HepG2 (cell line): ENCODE data around the gene OGT. TPM values are rescaled to one million over a fixed set of nuclear protein-coding genes. Genes with fewer than 3 reads are reported as not detected.

Experiments used
- CHCHD3 ChIP-seq: sonication (generic); formaldehyde crosslinking; IDR thresholded peaks from 2 replicates; pipeline ENCODE4 v1.8.0; 2022; ENCODE audit warnings: mild to moderate bottlenecking, missing genetic modification reagents, moderate library complexity
- DMAP1 ChIP-seq: IDR thresholded peaks from 2 replicates; pipeline ENCODE4 v1.6.1; 2016
- EEA1 ChIP-seq: sonication (generic); formaldehyde crosslinking; IDR thresholded peaks from 2 replicates; pipeline ENCODE4 v1.5.1; 2020; ENCODE audit warnings: mild to moderate bottlenecking, missing genetic modification reagents, borderline replicate concordance
- ETV5 ChIP-seq: IDR thresholded peaks from 2 replicates; pipeline ENCODE4 v1.6.1; 2018; ENCODE audit warnings: missing biosample characterization, missing genetic modification reagents, inconsistent platforms, borderline replicate concordance
- FOXK2 ChIP-seq: fragments of 450-650 bp; IDR thresholded peaks from 2 replicates; pipeline ENCODE4 v1.6.1; 2016
- HCFC1 ChIP-seq: fragments of 150-350 bp; IDR thresholded peaks from 2 replicates; pipeline ENCODE4 v1.6.1; 2014; ENCODE audit warnings: low read depth, low read length
- HNRNPL ChIP-seq: fragments of 200-400 bp; formaldehyde crosslinking; IDR thresholded peaks from 2 replicates; pipeline ENCODE4 v1.6.1; 2017; ENCODE audit warnings: mild to moderate bottlenecking, low read depth, low read length
- KLF12 ChIP-seq: sonication (generic); formaldehyde crosslinking; IDR thresholded peaks from 2 replicates; pipeline ENCODE4 v1.4.0; 2020; ENCODE audit warnings: missing genetic modification reagents, borderline replicate concordance
- KLF15 ChIP-seq: sonication (generic); formaldehyde crosslinking; IDR thresholded peaks from 2 replicates; pipeline ENCODE4 v1.8.1; 2023; ENCODE audit warnings: borderline replicate concordance, mild to moderate bottlenecking, inconsistent platforms, missing genetic modification reagents, mixed read lengths
- MED8 ChIP-seq: sonication (generic); formaldehyde crosslinking; IDR thresholded peaks from 2 replicates; pipeline ENCODE4 v1.8.1; 2023; ENCODE audit warnings: mild to moderate bottlenecking, missing genetic modification reagents; ENCODE audit not compliant: insufficient replicate concordance
- NFE2 ChIP-seq: sonication (generic); formaldehyde crosslinking; IDR thresholded peaks from 2 replicates; pipeline ENCODE4 v1.4.0; 2020; ENCODE audit warnings: missing genetic modification reagents
- NR2F6 ChIP-seq, 2 experiments: IDR thresholded peaks; 2 replicates each; pipeline ENCODE4 v1.6.1; 2016; ENCODE audit warnings: antibody characterized with exemption in 1 of 2, mild to moderate bottlenecking in 1 of 2
- PHB2 ChIP-seq: fragments of 450-650 bp; IDR thresholded peaks from 2 replicates; pipeline ENCODE4 v1.6.1; 2018; ENCODE audit not compliant: partially characterized antibody
- PRMT3 ChIP-seq: sonication (generic); formaldehyde crosslinking; IDR thresholded peaks from 2 replicates; pipeline ENCODE4 v1.8.1; 2022; ENCODE audit warnings: low read depth, mild to moderate bottlenecking, moderate library complexity, missing genetic modification reagents, borderline replicate concordance
- RXRB ChIP-seq: IDR thresholded peaks from 2 replicates; pipeline ENCODE4 v1.6.1; 2016; ENCODE audit warnings: borderline replicate concordance, missing genetic modification reagents, missing compliant biosample characterization
- SKI ChIP-seq: fragments of 450-650 bp; IDR thresholded peaks from one replicate; pipeline ENCODE4 v1.6.1; 2018; ENCODE audit warnings: mild to moderate bottlenecking; ENCODE audit not compliant: partially characterized antibody
- SNAPC2 ChIP-seq: sonication (generic); formaldehyde crosslinking; IDR thresholded peaks from 2 replicates; pipeline ENCODE4 v1.8.1; 2022; ENCODE audit warnings: mild to moderate bottlenecking, missing genetic modification reagents
- ZFP36L2 ChIP-seq: sonication (generic); formaldehyde crosslinking; IDR thresholded peaks from 2 replicates; pipeline ENCODE4 v1.4.0; 2020; ENCODE audit warnings: missing genetic modification reagents
- ZNF160 ChIP-seq: sonication (generic); formaldehyde crosslinking; IDR thresholded peaks from 2 replicates; pipeline ENCODE4 v1.8.0; 2022; ENCODE audit warnings: mild to moderate bottlenecking, inconsistent platforms, missing genetic modification reagents
- ZNF234 ChIP-seq: sonication (generic); formaldehyde crosslinking; conservative IDR thresholded peaks from 2 replicates; pipeline ENCODE4 v1.5.1; 2020; ENCODE audit warnings: mild to moderate bottlenecking, missing genetic modification reagents
- ZNF260 ChIP-seq: sonication (generic); formaldehyde crosslinking; IDR thresholded peaks from 2 replicates; pipeline ENCODE4 v1.4.0; 2020; ENCODE audit warnings: missing genetic modification reagents, low read depth, mild to moderate bottlenecking, borderline replicate concordance
- ZNF337 ChIP-seq: sonication (generic); formaldehyde crosslinking; IDR thresholded peaks from 2 replicates; pipeline ENCODE4 v1.5.1; 2020; ENCODE audit warnings: missing genetic modification reagents, low read depth, mild to moderate bottlenecking, borderline replicate concordance
- ZNF354B ChIP-seq: sonication (generic); formaldehyde crosslinking; IDR thresholded peaks from 2 replicates; pipeline ENCODE4 v1.8.0; 2022; ENCODE audit warnings: mild to moderate bottlenecking, missing genetic modification reagents
- ZNF557 ChIP-seq: sonication (generic); formaldehyde crosslinking; IDR thresholded peaks from 2 replicates; pipeline ENCODE4 v1.4.0; 2020; ENCODE audit warnings: missing genetic modification reagents
- ZNF570 ChIP-seq: sonication (generic); formaldehyde crosslinking; IDR thresholded peaks from 2 replicates; pipeline ENCODE4 v1.4.0; 2020; ENCODE audit warnings: mild to moderate bottlenecking, missing genetic modification reagents, borderline replicate concordance
- ZNF703 ChIP-seq: sonication (generic); formaldehyde crosslinking; IDR thresholded peaks from 2 replicates; pipeline ENCODE4 v1.5.1; 2020; ENCODE audit warnings: missing genetic modification reagents, mild to moderate bottlenecking, moderate library complexity, borderline replicate concordance
- ZNF737 ChIP-seq: sonication (generic); formaldehyde crosslinking; IDR thresholded peaks from 2 replicates; pipeline ENCODE4 v1.5.0; 2020; ENCODE audit warnings: missing genetic modification reagents, mild to moderate bottlenecking, borderline replicate concordance
- ZNF747 ChIP-seq: sonication (generic); formaldehyde crosslinking; IDR thresholded peaks from 2 replicates; pipeline ENCODE4 v1.8.1; 2023; ENCODE audit warnings: missing genetic modification reagents, mild to moderate bottlenecking, borderline replicate concordance
- ZNF766 ChIP-seq: sonication (generic); formaldehyde crosslinking; IDR thresholded peaks from 2 replicates; pipeline ENCODE4 v1.5.0; 2020; ENCODE audit warnings: missing genetic modification reagents, borderline replicate concordance
- polyA plus RNA-seq, 8 experiments: library from polyadenylated mRNA; depleted of rRNA in 3 of 8; stranded (reverse) in 7 of 8; unstranded in 1 of 8; fragments of >200 nt; fragmentation: Illumina TruSeq in 4 of 8; extraction: Trizol in 4 of 8; gene quantifications; 2 replicates each; pipeline versions ENCODE4 v1.2.1 to v1.2.3, GENCODE V29; 2011 to 2016; ENCODE audit warnings: low read depth in 4 of 8, missing spikeins in 1 of 8, mixed read lengths in 1 of 8; ENCODE audit not compliant: insufficient read depth in 1 of 8
- total RNA-seq, 5 experiments: library from RNA; depleted of rRNA; stranded (reverse); fragments of >200 nt; fragmentation: Illumina TruSeq; extraction: Trizol; gene quantifications; 2 replicates each; pipeline ENCODE4 v1.2.3, GENCODE V29; 2016; ENCODE audit warnings: low read depth in 1 of 5
- TF ChIP-seq, protein P1 (sequence below): sonication (generic); formaldehyde crosslinking; IDR thresholded peaks from 2 replicates; pipeline ENCODE4 v1.4.0; 2020; ENCODE audit warnings: missing genetic modification reagents, mild to moderate bottlenecking, borderline replicate concordance

The OGT gene
- total and polyA plus RNA-seq, 2 of the 13 experiments (the other 11 are each of a cell fraction or from before 2014, with no cell fraction given) = 71.7 to 463 TPM

DNA sequence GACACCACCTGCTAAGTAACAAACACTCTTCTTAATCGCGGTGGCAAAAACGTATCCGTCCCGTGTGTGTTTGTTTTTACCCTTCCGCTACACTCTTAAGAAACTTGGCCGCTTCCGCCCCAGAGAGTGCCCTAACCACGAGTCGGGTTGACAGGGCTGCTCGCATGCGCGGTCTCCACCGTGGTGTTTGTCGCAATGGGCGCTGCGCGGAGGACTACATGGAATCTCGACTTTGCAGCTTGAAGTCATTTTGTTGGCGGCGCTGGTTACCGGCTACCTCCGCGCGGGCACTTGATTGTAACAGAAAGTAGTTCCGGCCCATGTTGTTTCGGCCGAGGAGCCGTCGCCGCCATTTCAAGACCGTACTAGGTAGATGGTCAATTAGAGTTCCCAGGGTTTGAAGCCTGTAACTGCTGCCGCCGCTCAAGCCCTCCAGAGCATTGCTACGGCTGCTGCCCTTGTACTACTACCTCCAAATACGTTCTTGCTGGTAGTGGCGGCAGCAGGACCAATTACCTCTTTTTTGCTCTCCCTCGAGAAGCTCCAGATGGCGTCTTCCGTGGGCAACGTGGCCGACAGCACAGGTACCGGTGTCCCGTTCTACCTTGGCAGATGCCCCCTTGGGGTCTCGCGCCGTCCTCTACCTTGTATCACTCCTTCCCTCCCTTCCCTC, at the start of gene OGT (continued):
- no peak; the same call in 1 of the 2 replicates for TF ChIP-seq ZNF160
- peak; percentile 72 for TF ChIP-seq ETV5 (CRISPR knock-in tag)
- no peak for TF ChIP-seq HCFC1
- TF ChIP-seq, protein P1, sequence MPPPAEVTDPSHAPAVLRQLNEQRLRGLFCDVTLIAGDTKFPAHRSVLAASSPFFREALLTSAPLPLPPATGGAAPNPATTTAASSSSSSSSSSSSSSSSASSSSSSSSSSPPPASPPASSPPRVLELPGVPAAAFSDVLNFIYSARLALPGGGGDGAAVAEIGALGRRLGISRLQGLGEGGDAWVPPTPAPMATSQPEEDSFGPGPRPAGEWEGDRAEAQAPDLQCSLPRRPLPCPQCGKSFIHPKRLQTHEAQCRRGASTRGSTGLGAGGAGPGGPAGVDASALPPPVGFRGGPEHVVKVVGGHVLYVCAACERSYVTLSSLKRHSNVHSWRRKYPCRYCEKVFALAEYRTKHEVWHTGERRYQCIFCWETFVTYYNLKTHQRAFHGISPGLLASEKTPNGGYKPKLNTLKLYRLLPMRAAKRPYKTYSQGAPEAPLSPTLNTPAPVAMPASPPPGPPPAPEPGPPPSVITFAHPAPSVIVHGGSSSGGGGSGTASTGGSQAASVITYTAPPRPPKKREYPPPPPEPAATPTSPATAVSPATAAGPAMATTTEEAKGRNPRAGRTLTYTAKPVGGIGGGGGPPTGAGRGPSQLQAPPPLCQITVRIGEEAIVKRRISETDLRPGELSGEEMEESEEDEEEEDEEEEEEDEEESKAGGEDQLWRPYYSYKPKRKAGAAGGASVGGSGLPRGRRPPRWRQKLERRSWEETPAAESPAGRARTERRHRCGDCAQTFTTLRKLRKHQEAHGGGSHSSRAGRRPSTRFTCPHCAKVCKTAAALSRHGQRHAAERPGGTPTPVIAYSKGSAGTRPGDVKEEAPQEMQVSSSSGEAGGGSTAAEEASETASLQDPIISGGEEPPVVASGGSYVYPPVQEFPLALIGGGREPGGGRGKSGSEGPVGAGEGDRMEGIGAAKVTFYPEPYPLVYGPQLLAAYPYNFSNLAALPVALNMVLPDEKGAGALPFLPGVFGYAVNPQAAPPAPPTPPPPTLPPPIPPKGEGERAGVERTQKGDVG = no peak
- TF ChIP-seq ZFP36L2 (CRISPR knock-in tag) = no peak
- TF ChIP-seq ZNF260 (CRISPR knock-in tag) = no peak
- peak; percentile 71 for TF ChIP-seq RXRB
- TF ChIP-seq SKI = peak; percentile 35
- TF ChIP-seq CHCHD3 = no peak
- TF ChIP-seq EEA1 (CRISPR knock-in tag) = no peak
- no peak for TF ChIP-seq ZNF234 (CRISPR knock-in tag)
- TF ChIP-seq MED8 (CRISPR knock-in tag) = peak; percentile 39
- TF ChIP-seq ZNF337 (CRISPR knock-in tag) = no peak
- no peak for TF ChIP-seq KLF12
- no peak for TF ChIP-seq ZNF570 (CRISPR knock-in tag)
- 0 out of 2 replicates have a peak, but pooled peaks have one; percentile 58 for TF ChIP-seq ZNF747 (CRISPR knock-in tag)
- TF ChIP-seq PRMT3 (CRISPR knock-in tag) = no peak; the same call in 1 of the 2 replicates
- no peak for TF ChIP-seq ZNF354B (CRISPR knock-in tag)
- 0 out of 2 replicates have a peak, but pooled peaks have one; percentile 19 for TF ChIP-seq NR2F6 (IDR thresholded peaks at IDR 0.05)
- TF ChIP-seq NR2F6 (CRISPR knock-in tag; IDR thresholded peaks at IDR 0.05) = peak; percentile 20; the same call in 1 of the 2 replicates
- TF ChIP-seq ZNF703 (CRISPR knock-in tag) = no peak
- TF ChIP-seq DMAP1 (CRISPR knock-in tag) = peak; percentile 96
- peak; percentile 33; the same call in 1 of the 2 replicates for TF ChIP-seq FOXK2
- TF ChIP-seq NFE2 (CRISPR knock-in tag) = no peak
- peak; percentile 66; the same call in 1 of the 2 replicates for TF ChIP-seq HNRNPL
- 0 out of 2 replicates have a peak, but pooled peaks have one; percentile 55 for TF ChIP-seq ZNF557
- peak; percentile 55; the same call in 1 of the 2 replicates for TF ChIP-seq ZNF766 (CRISPR knock-in tag)
- TF ChIP-seq KLF15 (CRISPR knock-in tag) = no peak
- no peak for TF ChIP-seq ZNF737
- no peak for TF ChIP-seq SNAPC2 (CRISPR knock-in tag)
- TF ChIP-seq PHB2 = no peak
